Measurements from ENCODE around the gene CDCA7L. TPM values are rescaled to one million over a fixed set of nuclear protein-coding genes. Genes with fewer than 3 reads are reported as not detected.

CDCA7L gene, protein sequence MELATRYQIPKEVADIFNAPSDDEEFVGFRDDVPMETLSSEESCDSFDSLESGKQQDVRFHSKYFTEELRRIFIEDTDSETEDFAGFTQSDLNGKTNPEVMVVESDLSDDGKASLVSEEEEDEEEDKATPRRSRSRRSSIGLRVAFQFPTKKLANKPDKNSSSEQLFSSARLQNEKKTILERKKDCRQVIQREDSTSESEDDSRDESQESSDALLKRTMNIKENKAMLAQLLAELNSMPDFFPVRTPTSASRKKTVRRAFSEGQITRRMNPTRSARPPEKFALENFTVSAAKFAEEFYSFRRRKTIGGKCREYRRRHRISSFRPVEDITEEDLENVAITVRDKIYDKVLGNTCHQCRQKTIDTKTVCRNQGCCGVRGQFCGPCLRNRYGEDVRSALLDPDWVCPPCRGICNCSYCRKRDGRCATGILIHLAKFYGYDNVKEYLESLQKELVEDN
- 10 to 100 TPM; 39.5 to 41.1 TPM for total RNA-seq
- polyA plus RNA-seq (2013, experiment 1 of 2) = 50.0 TPM
- 42.4 TPM for polyA plus RNA-seq (2013, experiment 2 of 2)
- long read RNA-seq, experiment 1, partial matches to known transcripts = 2 of 15 reads
- long read RNA-seq, experiment 1, other reads (novel, unspliced or antisense) = 7 of 15 reads
- long read RNA-seq, experiment 2, transcript CDCA7L-202 (9 exons, 1,830 nt) = minor isoform, 8 of 48 reads
- long read RNA-seq, experiment 2, transcript CDCA7L-203 (10 exons, 3,066 nt) = major isoform, 27 of 48 reads
- long read RNA-seq, experiment 2, partial matches to known transcripts = 2 of 48 reads
- long read RNA-seq, experiment 2, other reads (novel, unspliced or antisense) = 11 of 48 reads
- long read RNA-seq, experiment 3, transcript CDCA7L-202 (9 exons, 1,830 nt) = minor isoform, 28 of 359 reads
- long read RNA-seq, experiment 3, transcript CDCA7L-203 (10 exons, 3,066 nt) = major isoform, 181 of 359 reads
- long read RNA-seq, experiment 3, partial matches to known transcripts = 9 of 359 reads
- long read RNA-seq, experiment 3, other reads (novel, unspliced or antisense) = 140 of 359 reads
- long read RNA-seq, experiment 4, transcript CDCA7L-209 (4 exons, 1,943 nt) = major isoform, 20 of 30 reads
- long read RNA-seq, experiment 4, partial matches to known transcripts = 5 of 30 reads
- long read RNA-seq, experiment 4, other reads (novel, unspliced or antisense) = 1 of 30 reads

GRCh38 chr7:21945454-21946221 lies at the start of gene CDCA7L:
Gene CDCA7L (minus strand): TSS chr7:21945899. CDS start chr7:21945804, 95 bp downstream.
- Mint-ChIP-seq H3K4me1 (peaks cover 65% of the 10 kb centered on the region), H3K36me3 (ENCODE audit: low read depth) (no peaks in the 10 kb centered on the region), H3K27ac (peak within 1 kb of the TSS; percentile 87), H3K27me3 (ENCODE audit: insufficient read depth) (peaks cover 59% of the 10 kb centered on the region), H3K4me3 (peak within 1 kb of the TSS; percentile 63), H3K9me3 (no peaks in the 10 kb centered on the region)
- TF ChIP-seq, protein P1, sequence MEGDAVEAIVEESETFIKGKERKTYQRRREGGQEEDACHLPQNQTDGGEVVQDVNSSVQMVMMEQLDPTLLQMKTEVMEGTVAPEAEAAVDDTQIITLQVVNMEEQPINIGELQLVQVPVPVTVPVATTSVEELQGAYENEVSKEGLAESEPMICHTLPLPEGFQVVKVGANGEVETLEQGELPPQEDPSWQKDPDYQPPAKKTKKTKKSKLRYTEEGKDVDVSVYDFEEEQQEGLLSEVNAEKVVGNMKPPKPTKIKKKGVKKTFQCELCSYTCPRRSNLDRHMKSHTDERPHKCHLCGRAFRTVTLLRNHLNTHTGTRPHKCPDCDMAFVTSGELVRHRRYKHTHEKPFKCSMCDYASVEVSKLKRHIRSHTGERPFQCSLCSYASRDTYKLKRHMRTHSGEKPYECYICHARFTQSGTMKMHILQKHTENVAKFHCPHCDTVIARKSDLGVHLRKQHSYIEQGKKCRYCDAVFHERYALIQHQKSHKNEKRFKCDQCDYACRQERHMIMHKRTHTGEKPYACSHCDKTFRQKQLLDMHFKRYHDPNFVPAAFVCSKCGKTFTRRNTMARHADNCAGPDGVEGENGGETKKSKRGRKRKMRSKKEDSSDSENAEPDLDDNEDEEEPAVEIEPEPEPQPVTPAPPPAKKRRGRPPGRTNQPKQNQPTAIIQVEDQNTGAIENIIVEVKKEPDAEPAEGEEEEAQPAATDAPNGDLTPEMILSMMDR (conservative IDR thresholded peaks at IDR 0.05) = no peak
- H3K27ac ChIP-seq (ENCODE audit: low read depth, low read length) = peak within 1 kb of the TSS; percentile 97
- H3K9me3 ChIP-seq (ENCODE audit: control insufficient read depth, low read length) = no peaks in the 10 kb centered on the region
- no peaks in the 10 kb centered on the region for H3K36me3 ChIP-seq (ENCODE audit: control insufficient read depth, insufficient read depth, low read length)
- H3K27me3 ChIP-seq (ENCODE audit: control insufficient read depth, insufficient read depth, low read length, poor library complexity, severe bottlenecking) = peaks cover 55% of the 10 kb centered on the region
- peak within 1 kb of the TSS; percentile 84 for H3K4me3 ChIP-seq (ENCODE audit: low read length)
- peak within 1 kb of the TSS; percentile 52 for H3K9ac ChIP-seq (ENCODE audit: extremely low read depth, low read length, poor library complexity, severe bottlenecking)
- H3K4me1 ChIP-seq (ENCODE audit: control insufficient read depth, insufficient read depth, low read length) = peaks cover 13% of the 10 kb centered on the region
- WGBS, 2 experiments (ENCODE audit: insufficient coverage in 1 of 2, insufficient read length in 1 of 2) = 2% methylated on average over 16 to 83 of the region's 83 CpGs
- peak; percentile 89 for DNase-seq

DNA sequence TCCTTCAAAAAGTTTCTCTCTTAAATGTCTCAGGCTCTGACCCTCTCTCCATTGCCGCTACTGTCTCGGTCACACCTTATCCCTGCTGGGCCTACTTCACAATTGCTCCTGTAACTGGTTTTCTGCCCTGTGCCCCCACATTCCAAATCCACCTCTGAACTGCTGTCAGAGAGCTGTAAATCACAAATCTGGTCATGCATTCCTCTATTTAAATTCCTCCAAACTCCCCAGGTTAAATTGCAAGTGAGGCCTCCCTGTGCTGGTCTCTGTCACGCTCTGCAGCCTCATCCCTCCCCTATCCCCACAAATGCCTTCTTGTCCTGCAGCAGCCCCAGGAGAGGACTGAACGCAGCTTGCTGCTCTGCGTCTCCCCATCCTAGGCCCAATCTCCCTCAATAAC lies 40.4 kb upstream of the CDCA7L start:
- TF ChIP-seq, protein P1 (conservative IDR thresholded peaks at IDR 0.05) = no peak
- Histone ChIP-seq H3K36me3 (ENCODE audit: control insufficient read depth, insufficient read depth, low read length) (no peaks in the 10 kb centered on the region), H3K9me3 (ENCODE audit: control insufficient read depth, low read length) (no peaks in the 10 kb centered on the region), H3K9ac (ENCODE audit: extremely low read depth, low read length, poor library complexity, severe bottlenecking) (no peak overlapping the region), H3K27ac (ENCODE audit: low read depth, low read length) (no peak overlapping the region), H3K4me1 (ENCODE audit: control insufficient read depth, insufficient read depth, low read length) (no peaks in the 10 kb centered on the region), H3K4me3 (ENCODE audit: low read length) (no peak overlapping the region), H3K27me3 (ENCODE audit: control insufficient read depth, insufficient read depth, low read length, poor library complexity, severe bottlenecking) (peaks cover 8% of the 10 kb centered on the region)
- Mint-ChIP-seq H3K9me3 (no peaks in the 10 kb centered on the region), H3K27me3 (ENCODE audit: insufficient read depth) (peaks cover 16% of the 10 kb centered on the region), H3K4me1 (peaks cover 9% of the 10 kb centered on the region), H3K36me3 (ENCODE audit: low read depth) (no peaks in the 10 kb centered on the region), H3K4me3 (no peak overlapping the region), H3K27ac (no peak overlapping the region)
- no peak for DNase-seq
- WGBS, 2 experiments (ENCODE audit: insufficient coverage in 1 of 2, insufficient read length in 1 of 2) = 68 to 90% methylated on average over 5 of the region's 5 CpGs
